ENCODE data around the gene SENP2.

DNA sequence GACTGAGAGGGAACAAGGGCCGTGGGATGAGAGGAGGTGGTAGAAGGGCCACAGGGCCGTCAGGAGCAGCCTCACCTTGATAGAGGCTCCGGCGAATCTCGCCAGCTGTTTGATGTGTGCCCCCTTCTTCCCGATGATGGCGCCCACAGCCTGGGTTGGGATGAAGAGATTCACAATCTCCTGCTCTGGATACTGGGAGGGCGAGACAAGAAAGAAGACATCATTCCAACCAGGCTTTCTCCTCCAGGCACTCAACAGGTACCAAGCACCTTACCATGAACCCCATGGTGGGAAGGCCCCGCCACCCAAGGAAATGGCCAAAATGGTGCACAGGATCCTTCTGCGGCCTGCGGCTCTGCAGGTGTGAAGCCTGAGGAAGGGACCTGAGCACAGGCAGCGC is 71.1 kb downstream of the SENP2 start:
- TF ChIP-seq CTCF (IDR thresholded peaks at IDR 0.05), result no peak
- no peak for TF ChIP-seq POLR2AphosphoS5 (IDR thresholded peaks at IDR 0.05)
- TF ChIP-seq POLR2A (IDR thresholded peaks at IDR 0.05), result no peak

All from breast epithelium (tissue), 3 donors.